Kidney (tissue), 14 donors: ENCODE results near the gene NBAS. TPM values are rescaled to one million over a fixed set of nuclear protein-coding genes. Genes with fewer than 3 reads are reported as not detected.

ENCODE experiments used
- DNase-seq, 5 donors: peaks; one replicate each; pipeline ENCODE4 v3.0.0-alpha.2; 2013 to 2020
- FAIRE-seq: peaks from 2 replicates; lab custom pipeline; 2012; peaks lifted over from hg19 to GRCh38; lab: Jason Lieb, UNC
- H3K27ac ChIP-seq, 2 donors: one replicate each; pipeline ENCODE4 v1.7.0; 2013; ENCODE audit warnings: low read depth in 2 of 2, low read length in 2 of 2, inconsistent platforms in 1 of 2
- H3K27me3 ChIP-seq: one replicate; pipeline ENCODE4 v1.7.1; 2013; ENCODE audit warnings: low read length, inconsistent platforms; ENCODE audit not compliant: control insufficient read depth, insufficient read depth
- H3K36me3 ChIP-seq, 3 donors: one replicate each; pipeline versions ENCODE4 v1.7.0 to v1.7.1; 2013; ENCODE audit warnings: low read length in 3 of 3, control low read depth in 1 of 3, inconsistent platforms in 1 of 3; ENCODE audit not compliant: insufficient read depth in 3 of 3, control insufficient read depth in 2 of 3
- H3K4me1 ChIP-seq, 3 donors: one replicate each; pipeline versions ENCODE4 v1.7.0 to v1.7.1; 2013; ENCODE audit warnings: low read length in 3 of 3, inconsistent platforms in 1 of 3, low read depth in 1 of 3; ENCODE audit not compliant: control insufficient read depth in 2 of 3, insufficient read depth in 2 of 3
- H3K4me3 ChIP-seq, 3 donors: one replicate each; pipeline versions ENCODE4 v1.7.0 to v1.8.1; 2013; ENCODE audit warnings: low read length in 3 of 3, control low read depth in 1 of 3, inconsistent platforms in 1 of 3
- H3K9ac ChIP-seq, 3 donors: one replicate each; pipeline versions ENCODE4 v1.7.0 to v1.7.1; 2013; ENCODE audit warnings: low read length in 3 of 3, control low read depth in 1 of 3, inconsistent platforms in 1 of 3
- H3K9me3 ChIP-seq, 3 donors: one replicate each; pipeline versions ENCODE4 v1.7.0 to v1.7.1; 2013; ENCODE audit warnings: low read length in 3 of 3, control low read depth in 1 of 3, inconsistent platforms in 1 of 3; ENCODE audit not compliant: control insufficient read depth in 2 of 3, insufficient read depth in 1 of 3
- intact Hi-C: fragments of 100-400 bp; cut with DNase I; formaldehyde crosslinking; loops from one replicate; pipeline ENCODE4 v1.11.1; 2022
- polyA plus RNA-seq: library from polyadenylated mRNA; stranded (reverse); fragments of 350-450 nt; fragmentation: Illumina TruSeq; extraction: RNeasy Lipid Tissue Mini Kit (QIAGEN cat#74804); gene quantifications from one replicate; pipeline ENCODE4 v1.2.3, GENCODE V29; 2014; ENCODE audit warnings: low read depth, low replicate concordance; ENCODE audit not compliant: insufficient read depth
- total RNA-seq: library from RNA; stranded (reverse); fragmentation: NEBNext Ultra II Directional; extraction: Animal tissue kit (Norgen Biotek cat#: 25700); gene quantifications from one replicate; pipeline ENCODE4 v1.2.1, GENCODE V29; 2021
- TF ChIP-seq, protein P1 (sequence below): IDR thresholded peaks from 3 replicates; pipeline ENCODE4 v1.5.1; 2012; ENCODE audit warnings: mild to moderate bottlenecking, moderate library complexity, borderline replicate concordance; ENCODE audit not compliant: insufficient read depth; ENCODE audit errors: extremely low read depth
- donor health status: control.
- donor health status: control.
- donor health status: control.
- donor health status: control.
- donor health status: control.
- donor health status: DM: yes; HTN: yes; CAD: no.
- donor health status: Normal renal cell carcinoma (clear cell type).

Gene NBAS
- total and polyA plus RNA-seq, 2 donors from 2014 or later, result 40.8 to 44.2 TPM

DNA sequence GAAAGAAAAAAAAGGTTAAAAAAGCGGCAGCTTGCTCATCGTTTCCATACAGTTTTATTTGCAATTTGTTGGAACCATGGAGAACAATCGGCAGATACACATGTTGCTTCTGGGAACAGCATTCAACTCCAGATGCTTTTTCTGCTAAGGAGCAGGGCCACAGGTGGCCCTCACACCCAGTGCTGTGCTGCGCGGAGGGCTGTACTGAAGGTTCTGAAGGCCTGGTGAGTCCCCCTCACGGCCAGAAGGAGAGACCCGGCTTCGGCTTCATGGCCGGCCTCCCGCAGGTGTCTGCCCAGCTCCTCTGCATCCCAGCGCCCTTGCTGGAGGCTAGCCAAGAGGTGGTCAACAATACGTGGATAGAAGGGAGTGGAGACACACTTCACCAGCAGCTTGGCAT is 394.3 kb downstream of the NBAS start:
- no peaks in the 10 kb centered on the region for H3K4me1 ChIP-seq
- no peak overlapping the region for H3K27ac ChIP-seq
- no peaks in the 10 kb centered on the region for H3K27me3 ChIP-seq
- FAIRE-seq (no peak), DNase-seq (no peak)
- TF ChIP-seq, protein P1, sequence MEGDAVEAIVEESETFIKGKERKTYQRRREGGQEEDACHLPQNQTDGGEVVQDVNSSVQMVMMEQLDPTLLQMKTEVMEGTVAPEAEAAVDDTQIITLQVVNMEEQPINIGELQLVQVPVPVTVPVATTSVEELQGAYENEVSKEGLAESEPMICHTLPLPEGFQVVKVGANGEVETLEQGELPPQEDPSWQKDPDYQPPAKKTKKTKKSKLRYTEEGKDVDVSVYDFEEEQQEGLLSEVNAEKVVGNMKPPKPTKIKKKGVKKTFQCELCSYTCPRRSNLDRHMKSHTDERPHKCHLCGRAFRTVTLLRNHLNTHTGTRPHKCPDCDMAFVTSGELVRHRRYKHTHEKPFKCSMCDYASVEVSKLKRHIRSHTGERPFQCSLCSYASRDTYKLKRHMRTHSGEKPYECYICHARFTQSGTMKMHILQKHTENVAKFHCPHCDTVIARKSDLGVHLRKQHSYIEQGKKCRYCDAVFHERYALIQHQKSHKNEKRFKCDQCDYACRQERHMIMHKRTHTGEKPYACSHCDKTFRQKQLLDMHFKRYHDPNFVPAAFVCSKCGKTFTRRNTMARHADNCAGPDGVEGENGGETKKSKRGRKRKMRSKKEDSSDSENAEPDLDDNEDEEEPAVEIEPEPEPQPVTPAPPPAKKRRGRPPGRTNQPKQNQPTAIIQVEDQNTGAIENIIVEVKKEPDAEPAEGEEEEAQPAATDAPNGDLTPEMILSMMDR, result no peak
- no peak overlapping the region for H3K9ac ChIP-seq
- H3K9me3 ChIP-seq, result no peaks in the 10 kb centered on the region
- intact Hi-C loops, result no loop called here
- H3K4me3 ChIP-seq, result no peak overlapping the region
- no peaks in the 10 kb centered on the region for H3K36me3 ChIP-seq

DNA sequence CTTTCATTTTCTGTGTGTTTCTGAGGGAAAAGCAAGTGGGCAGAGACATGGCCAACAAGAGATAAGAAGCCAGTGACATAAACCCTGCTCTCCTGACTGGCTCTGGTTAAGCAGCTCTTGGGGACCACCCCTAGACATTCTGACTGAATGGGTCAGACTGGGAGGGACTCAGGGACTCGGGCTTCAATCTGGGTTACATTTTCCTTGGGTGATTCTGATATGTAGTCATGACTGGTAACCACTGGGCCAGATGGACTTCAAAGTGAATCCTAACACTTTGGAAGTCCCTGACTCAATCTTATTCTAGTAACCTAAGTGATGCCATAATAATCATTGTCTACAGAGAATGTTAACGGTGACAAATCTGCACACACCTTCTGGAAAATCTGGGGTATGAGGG is 397.8 kb downstream of the NBAS start:
- Histone ChIP-seq H3K27me3 (no peaks in the 10 kb centered on the region), H3K27ac (no peak overlapping the region), H3K9me3 (no peaks in the 10 kb centered on the region), H3K36me3 (no peaks in the 10 kb centered on the region), H3K9ac (no peak overlapping the region), H3K4me3 (no peak overlapping the region), H3K4me1 (no peaks in the 10 kb centered on the region)
- TF ChIP-seq, protein P1, result no peak
- intact Hi-C loops, result no loop called here
- FAIRE-seq (no peak), DNase-seq (no peak)

DNA sequence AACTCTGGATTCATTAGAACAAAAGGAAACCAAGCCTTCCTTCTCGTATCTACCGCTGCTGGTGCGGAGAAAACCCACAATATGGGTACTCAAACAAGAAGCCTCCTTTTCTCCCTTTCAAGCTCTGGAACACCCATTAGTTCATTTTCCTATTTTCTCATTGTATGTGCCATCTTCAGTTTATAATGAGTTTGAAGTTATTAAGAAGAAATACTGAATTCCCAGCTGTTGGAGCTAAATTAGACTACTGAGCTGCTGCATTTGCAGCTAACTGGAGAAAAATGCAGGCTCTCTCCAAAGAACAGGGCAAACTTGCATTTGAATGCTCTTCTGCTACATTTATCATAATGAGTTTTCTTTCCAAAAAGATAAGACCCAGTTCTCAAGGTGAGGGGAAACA is 398.5 kb downstream of the NBAS start:
- no peak overlapping the region for H3K4me3 ChIP-seq
- TF ChIP-seq, protein P1, result no peak
- DNase-seq (no peak), FAIRE-seq (no peak)
- intact Hi-C loops, result no loop called here
- no peak overlapping the region for H3K27ac ChIP-seq
- no peaks in the 10 kb centered on the region for H3K36me3 ChIP-seq
- H3K27me3 ChIP-seq, result no peaks in the 10 kb centered on the region
- no peak overlapping the region for H3K9ac ChIP-seq
- no peaks in the 10 kb centered on the region for H3K9me3 ChIP-seq
- no peaks in the 10 kb centered on the region for H3K4me1 ChIP-seq
